GM19238 (cell line): ENCODE data around the gene FAM221B.

Experiments
- DNase-seq: peaks from one replicate; pipeline ENCODE4 v3.0.0; 2011; ENCODE audit warnings: low spot score; ENCODE audit not compliant: insufficient read length

The FAM221B gene, protein sequence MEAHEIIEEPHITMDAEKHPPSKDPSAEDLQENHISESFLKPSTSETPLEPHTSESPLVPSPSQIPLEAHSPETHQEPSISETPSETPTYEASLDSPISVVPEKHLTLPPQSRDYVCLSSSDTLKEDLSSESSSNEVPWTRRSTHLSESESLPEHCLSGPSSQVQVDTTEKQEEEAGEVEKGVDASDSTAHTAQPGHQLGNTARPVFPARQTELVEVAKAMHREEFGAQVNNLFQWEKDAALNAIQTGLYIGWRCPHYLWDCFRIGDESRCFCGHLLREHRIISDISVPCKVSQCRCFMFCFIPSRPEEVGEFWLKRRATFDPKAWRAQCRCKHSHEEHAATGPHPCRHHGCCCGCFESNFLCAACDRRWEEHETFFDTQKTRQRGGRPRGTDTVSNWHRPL

DNA sequence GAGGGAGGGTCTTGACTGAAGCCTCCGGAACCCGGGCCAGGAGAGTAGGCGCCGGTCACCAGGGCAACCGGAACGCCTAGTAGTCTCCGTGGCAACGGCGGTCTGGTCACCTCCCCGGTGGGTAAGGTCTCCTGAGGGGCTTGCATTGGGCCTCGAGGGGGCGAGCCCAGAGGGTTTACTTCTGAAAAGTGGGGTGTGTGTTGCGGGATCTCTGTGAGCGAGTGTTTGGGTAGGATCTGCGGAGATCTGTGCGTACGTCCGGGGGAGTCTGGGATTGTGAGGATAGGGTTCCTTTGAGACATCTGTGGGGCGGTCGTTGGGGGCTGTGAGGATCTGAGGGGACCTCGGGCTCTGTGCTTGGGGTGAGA, at the start of gene FAM221B:
FAM221B (minus strand) TSS at position 17 of the 368 bp plus-strand sequence. CDS start 2,571 bp downstream, outside the sequence.
- DNase-seq: no peak

DNA sequence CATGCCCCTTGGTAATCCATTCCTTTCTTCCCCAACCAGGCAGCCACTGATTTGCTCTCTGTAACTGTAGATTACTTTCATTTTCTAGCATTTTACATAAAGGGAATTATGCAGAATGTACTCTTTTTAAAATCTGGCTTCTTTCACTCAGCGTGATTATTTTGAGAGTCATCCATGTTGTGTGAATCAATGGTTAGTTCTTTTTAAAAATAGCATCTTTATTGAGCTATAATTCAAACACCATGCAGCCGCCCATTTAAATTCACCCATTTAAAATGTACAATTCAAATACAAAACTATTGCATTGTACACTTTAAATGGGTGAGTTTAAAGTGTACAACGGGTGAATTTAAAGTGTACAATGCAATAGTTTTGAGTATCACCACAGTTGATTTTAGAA, 44.0 kb upstream of the FAM221B start:
- DNase-seq: no peak

DNA sequence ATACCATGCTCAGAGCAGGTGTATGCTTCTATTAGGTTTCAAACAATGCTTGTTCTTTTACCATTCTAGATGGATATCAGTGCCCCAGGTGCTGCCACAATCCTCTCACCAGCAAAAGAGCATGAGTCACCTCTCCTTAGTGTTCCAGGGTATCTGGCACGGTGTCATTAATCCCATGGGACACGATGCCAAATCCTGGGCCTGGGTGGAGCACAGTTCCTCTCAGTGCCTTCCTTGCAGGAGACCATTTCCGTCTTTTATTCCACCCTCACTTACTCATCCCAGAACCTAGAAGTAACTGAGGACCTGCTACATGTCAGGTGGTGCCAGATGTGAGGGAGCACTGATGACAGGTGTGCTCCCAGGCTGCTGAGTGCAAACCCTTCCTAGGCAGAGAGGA, 43.0 kb upstream of the FAM221B start:
- no peak for DNase-seq

DNA sequence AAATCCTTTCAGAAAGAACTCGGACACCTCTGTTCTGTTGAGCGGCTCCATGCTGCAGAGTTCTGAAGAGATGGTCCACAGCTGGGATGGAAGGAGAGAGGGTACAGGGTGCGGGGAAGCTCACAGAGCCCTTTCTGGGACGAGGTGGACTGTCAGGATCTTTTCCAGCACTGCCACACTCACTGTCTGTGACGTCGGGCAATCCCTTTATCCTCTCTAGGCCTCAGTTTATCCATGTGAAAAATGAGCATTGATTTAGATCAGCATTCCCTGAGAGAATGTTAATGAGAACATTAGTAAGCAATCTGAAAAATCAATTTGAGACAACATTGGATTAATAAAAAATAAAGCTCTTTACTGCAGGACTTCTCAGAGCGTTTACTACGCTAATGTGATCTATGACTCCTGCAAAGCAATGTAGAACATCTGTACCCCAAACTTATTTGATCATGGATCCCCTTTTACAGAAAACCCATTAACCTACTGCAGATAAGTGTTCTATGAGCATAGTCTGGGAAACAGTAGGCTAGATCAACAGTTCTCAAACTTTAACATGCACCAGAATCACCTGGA, 41.9 kb upstream of the FAM221B start, which contains the start of gene OR13J1:
OR13J1 (minus strand) TSS at position 51 of the 573 bp plus-strand sequence; CDS start at position 51, 0 bp downstream.
- no peak for DNase-seq

DNA sequence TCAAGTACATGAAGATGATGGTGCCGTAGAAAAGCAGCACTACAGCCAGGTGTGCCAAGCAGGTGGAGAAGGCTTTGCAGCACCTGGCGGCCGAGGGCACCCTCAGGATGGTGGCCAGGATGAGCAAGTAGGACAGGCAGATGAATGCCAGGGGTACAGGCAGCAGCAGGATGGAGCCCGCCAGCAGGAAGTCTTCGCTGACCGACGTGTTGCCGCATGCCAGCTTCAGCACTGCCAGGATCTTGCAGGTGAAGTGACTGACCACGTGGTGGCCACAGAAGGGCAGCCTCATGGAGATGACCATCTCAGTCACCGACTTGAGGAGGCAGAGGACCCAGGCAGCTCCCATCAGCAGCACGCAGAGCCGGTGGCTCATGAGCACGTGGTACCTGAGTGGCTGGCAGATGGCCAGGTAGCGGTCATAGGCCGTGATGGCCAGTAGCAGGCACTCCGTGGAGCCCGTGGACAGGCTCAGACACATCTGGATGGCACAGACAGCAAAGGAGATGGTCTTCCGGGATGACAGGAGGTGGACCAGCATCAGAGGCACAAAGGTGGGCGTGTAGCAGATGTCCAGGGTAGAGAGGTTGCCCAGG, 41.2 kb upstream of the FAM221B start:
- DNase-seq: no peak

DNA sequence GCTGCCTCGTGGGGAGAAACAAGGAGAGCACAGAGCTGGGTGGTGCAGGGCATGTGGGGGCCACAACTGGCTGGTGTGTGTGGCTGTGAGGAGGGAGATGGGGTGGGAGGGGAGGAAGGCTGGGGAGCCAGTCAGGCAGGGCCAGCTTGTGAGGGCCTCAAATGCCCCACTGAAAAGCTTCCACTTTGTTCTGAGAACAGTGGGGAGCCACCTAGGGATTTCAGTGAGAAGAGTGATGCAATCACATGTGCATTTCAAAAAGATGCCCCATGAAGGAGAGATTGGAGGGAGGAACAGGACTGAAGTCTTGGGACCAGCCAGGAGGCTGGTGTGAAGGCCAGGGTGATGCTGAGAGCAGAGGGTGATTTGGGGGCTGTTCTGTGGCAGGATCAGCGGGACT, 40.4 kb upstream of the FAM221B start:
- DNase-seq: no peak

DNA sequence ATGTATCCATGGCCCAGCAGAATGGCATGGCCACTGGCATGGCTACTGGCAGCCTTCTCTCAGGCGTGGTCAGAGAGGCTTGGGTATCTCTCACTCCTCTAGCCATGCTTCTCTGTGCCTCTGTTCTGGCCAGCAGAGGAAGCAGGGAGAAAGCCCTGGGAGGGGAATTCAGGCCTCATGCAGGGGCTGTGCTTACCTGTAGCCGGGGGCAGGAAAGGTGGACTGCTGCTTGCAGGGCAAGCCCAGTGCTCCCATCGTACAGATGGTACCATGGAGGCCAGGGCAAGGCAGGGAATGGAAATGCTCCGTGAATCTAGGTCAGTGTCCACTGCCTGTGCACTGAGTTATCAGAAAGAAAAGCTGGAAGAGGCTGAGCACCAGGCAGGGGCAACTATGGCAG, 39.0 kb upstream of the FAM221B start:
- DNase-seq: no peak

DNA sequence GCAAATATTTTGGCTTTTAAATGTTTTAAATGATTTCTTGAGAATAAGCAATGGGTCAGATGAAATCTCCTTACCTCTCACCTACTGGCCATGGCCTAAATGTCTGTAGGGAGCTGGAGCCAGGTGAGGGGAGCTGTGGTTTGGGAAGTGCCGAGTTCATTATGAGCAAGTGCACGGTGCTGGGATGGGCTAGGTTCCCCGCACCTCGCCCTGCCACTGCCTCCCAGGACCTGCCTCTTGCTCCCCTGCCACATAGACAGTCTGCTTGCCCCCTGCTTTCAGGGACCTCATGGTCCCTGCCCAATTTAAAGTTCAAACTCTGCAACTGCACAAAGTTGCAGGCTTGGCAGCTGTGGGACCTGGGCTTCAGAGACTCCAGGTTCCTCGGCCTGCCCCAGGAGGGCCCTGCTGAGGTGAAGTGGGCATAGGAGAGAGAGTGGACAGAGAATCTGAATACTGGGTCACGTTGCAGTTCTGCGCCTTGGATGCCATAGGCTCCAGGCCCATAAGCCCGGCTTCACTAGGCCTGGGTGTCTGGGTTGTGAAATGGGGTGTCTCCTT, 36.2 kb upstream of the FAM221B start:
- no peak for DNase-seq

DNA sequence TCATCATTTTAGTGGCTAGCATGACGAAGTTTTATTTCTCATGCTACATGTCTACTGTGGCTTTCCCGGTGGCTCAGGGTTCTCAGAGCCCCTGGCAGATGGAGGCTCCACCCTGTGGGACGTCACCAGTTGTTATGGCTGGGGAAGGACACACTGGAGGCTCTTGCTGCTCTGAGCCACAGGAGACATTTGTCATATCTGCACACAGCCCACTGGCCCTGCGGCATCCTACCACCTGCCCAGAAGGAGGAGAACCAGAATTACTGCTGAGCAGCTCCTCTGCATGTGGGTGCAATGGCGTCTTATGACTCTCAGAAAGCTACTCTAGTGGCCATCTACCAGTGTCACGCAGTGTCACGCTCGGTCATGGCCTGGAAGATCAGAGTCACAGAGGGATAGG, 35.1 kb upstream of the FAM221B start:
- DNase-seq: no peak

DNA sequence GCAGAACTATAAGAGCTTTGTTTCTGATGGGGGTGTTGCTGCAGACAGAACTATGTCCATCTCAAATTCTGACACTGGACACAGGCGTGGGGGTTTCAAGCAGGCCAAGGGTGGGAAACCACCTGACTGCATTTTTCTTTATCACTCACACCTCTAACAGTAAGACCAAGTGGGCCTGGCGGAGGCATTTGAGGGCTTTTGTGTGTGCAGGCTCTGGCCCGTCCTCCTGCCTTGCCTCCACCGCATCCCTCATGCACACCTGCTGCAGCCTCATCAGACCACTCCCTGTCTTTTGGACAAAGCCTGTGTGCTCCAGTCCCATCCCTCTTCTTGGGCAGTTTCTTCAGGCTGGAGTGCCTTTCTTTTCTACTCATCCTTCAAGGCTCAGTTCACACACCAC, 33.8 kb upstream of the FAM221B start:
- DNase-seq: no peak

DNA sequence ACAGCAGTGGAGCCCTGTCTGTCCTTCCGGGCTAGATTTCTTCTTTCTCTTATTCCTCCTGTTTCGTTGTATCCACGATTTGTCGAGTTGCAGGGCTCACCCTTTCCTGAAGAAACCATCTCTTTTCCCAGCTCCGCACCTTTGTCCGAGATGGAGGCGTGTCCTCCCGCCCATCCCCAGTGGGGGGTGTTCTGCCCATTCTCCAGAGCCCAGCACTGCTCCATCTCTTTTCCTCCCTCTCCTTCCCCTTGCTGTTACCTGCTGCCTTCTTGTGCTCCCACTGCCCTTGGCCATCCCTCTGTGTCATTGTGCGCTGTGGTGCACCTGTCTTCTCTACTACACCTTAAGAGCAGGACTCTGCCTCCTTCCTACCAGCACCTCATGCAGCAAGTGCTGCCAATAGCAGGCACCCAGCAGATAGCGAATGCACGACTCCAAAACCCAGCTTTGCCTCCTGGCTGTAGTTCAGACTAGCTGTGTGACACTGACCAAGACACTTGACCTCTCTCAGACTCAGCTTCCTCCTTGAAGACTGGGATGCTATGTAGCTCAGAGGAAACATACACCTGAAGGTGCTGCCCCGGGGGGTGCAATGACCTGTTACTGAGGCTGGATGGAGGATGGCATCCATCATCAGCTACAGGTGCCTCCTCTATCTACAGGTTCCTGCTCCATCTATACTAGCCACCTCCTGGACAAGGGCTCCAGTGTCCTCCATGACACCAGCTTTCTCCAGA, 32.8 kb upstream of the FAM221B start:
- no peak for DNase-seq

DNA sequence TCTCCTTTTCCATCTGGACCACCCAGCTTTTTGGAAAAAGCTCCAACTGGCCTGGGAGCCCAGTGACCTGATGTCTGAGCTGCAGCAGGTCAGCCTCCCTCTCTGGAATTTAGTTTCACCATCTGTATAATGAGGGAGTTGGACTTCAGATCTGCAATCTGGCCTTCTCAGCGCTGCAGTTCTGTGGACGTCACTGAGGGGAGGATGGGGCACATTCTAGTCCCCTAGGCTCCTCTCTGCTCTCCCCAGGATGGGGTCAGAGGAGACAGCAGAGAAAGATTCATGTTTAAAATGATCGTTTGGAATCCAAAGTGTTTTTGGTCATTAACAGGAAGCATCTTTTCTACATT, 31.4 kb upstream of the FAM221B start:
- no peak for DNase-seq

DNA sequence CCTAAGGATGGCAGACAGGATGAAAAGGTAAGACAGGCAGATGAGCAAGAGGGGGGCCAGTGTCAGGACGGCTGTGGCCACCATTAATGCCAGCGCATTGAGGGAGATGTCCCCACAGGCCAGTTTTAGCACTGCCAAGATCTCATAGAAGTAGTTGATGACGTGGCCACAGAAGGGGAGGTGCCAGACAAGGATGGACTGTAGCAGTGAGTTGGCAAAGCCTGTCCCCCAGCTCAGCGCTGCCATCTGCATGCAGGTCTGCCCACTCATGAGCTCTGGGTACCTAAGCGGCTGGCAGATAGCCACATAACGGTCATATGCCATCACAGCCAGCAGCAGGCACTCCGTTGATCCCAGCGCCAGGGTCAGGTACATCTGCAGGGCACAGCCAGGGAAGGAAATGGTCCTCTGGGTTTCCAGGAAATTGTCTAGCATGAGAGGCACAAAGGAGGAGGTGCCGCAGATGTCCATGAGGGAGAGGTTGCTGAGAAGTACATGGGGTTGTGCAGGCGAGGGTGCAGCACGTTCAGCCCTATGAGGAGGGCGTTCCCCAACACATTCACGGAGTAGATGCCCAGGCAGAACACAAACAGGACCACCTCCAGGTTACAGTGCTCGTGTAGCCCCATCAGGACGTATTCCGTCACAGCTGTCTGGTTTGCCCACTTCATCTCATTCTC, 30.9 kb upstream of the FAM221B start:
- no peak for DNase-seq

DNA sequence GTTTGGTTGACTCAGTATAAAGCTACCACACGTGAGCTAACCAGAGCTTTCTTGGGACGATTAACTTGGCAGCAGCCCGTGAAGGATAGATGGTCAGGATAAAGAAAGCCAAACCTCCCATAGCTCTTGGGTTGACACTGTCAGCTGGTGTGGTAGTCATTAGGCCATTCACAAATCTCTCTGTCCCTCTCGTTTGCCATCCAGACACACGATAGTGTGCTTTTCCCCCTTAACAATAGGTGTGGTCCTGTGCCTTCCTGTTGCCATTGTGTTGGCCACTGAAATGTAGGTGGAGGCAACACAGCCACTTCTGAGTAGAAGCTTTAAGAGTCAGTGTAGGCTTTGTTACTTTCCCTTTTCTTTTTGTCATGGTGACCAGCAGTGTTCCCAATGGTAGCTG, 29.9 kb upstream of the FAM221B start:
- no peak for DNase-seq

DNA sequence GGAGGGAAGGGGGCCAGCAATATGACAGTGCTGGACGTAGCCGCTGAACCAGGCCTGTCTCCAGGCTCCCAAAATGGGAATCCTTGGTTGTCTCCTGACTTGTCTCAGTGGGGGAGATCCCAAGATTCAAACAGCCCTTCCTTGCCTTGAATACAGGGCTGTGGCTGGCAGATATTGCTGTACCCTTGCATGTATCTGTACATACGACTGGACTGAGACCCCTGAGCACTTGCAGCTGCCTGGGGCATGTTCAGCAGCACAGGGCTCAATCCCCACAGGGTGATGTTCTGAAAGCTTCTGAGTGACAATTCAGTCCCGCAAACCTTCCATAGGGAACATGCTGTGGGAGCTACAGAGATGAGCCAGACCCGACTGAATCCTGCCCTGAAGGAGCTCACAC, 28.4 kb upstream of the FAM221B start:
- DNase-seq: no peak

DNA sequence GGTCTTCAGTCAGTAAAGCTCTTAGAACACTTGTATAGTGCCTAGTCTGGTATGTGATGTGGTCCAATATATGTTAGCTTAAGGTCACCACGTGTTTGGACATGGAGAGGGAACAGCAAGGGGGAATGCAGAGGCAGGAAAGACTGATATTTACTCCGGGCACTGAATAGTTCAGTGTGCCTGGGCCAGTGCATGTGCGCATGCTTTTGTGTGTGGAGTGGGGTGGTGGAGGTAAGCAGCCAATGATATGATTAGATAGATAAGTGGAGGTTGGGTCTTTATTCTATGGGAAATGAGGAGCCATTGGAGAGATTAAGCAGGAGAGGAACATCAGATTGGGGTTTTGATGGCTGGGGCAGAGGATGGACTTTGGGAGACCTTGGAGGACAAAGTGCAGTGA, 27.7 kb upstream of the FAM221B start:
- no peak for DNase-seq

DNA sequence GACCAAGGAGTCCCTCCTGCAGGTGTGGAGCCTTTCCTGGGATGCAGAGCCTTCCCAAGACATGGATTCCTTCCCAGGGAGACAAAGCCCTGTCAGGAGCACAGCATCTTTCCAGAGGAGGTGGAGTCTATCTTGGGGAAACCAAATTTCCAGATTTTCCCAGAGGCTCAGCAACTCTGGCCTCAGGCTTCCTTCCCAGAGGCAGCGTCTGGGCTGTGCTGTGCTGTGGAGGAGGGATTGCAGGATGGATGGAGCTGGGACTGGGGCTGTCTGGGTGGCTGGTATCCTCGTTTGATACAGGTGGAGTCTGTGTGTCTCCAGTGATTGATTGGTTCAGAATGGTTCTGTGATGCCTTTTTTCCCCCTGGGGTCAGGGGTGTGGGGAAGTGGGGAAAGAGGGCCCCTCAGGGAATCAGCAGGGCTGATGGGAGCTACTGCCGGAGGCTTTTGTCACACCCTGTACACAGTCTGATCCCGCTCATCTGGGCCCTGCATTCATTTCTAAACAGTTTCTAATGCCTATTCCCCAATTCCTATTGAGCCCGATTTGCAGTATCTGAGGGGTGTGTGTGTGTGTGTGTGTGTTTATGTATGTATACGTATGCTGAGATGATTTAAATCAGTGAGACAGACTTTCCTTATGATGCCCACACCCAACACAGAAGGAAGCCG, 25.7 kb upstream of the FAM221B start:
- no peak for DNase-seq

DNA sequence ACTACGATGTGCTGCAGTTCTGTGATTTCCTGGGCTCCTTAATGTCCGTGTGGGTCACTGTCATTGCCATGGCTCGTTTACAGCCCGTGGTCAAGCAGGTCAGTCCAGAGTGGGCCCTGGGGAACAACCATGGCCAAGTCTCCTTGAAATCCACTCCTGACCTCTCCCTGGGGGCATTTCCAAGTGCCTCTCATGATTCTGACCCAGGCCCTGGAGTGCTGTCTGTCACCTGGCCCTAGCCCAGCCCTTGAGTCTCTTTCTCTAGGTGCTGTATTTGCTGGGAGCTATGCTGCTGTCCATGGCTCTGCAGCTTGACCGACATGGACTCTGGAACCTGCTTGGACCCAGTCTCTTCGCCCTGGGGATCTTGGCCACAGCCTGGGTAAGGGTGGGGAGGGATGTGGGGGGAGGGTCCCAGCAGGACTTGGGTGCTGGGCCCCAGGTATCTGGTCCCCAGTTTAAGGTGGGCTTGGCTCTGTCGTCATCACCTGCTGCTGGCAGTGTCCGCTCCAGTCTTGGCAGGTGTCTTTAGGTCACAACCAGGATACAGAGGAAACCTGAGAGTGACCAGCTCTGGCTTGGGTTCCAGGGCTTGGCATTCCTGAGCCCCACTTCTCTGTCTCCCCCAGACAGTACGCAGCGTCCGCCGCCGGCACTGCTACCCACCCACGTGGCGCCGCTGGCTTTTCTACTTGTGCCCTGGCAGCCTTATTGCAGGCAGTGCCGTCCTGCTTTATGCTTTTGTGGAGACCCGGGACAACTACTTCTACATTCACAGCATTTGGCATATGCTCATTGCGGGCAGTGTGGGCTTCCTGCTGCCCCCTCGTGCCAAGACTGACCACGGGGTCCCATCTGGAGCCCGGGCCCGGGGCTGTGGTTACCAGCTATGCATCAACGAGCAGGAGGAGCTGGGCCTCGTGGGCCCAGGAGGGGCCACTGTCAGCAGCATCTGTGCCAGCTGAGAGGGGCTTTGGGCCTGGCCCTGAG, 24.6 kb upstream of the FAM221B start:
- no peak for DNase-seq

DNA sequence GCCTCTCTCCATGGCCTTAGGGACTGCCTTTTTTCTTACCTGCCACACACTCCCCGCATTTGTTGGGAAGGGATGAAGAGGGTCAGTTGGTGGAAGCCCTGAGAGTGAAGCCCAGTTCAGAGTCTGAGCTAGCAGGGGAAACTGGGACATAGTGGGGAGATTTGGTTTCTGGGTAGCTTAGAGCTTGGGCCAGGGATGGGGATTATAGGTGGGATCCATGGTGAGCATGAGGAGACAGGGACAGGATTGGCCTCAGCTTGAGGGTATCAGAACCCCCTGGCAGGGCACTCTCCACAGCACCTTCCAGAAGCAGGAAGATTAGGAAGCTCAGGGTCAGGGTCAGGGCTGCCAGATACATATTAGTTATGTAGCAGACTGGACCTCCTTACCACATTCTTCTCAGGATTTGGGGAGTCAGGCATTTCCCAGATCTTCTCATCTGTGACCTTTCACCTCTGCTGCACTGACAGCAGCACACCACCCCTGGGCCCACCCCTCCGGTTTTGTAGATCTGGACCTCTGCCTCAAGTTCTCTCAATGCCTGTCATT, 23.8 kb upstream of the FAM221B start:
- DNase-seq: no peak
